ENCODE measurements around the gene THAP4. TPM values are rescaled to one million over a fixed set of nuclear protein-coding genes. Genes with fewer than 3 reads are reported as not detected.

THAP4 gene
- total RNA-seq, 2 donors from 2014 or later = 44.4 to 59.0 TPM

DNA sequence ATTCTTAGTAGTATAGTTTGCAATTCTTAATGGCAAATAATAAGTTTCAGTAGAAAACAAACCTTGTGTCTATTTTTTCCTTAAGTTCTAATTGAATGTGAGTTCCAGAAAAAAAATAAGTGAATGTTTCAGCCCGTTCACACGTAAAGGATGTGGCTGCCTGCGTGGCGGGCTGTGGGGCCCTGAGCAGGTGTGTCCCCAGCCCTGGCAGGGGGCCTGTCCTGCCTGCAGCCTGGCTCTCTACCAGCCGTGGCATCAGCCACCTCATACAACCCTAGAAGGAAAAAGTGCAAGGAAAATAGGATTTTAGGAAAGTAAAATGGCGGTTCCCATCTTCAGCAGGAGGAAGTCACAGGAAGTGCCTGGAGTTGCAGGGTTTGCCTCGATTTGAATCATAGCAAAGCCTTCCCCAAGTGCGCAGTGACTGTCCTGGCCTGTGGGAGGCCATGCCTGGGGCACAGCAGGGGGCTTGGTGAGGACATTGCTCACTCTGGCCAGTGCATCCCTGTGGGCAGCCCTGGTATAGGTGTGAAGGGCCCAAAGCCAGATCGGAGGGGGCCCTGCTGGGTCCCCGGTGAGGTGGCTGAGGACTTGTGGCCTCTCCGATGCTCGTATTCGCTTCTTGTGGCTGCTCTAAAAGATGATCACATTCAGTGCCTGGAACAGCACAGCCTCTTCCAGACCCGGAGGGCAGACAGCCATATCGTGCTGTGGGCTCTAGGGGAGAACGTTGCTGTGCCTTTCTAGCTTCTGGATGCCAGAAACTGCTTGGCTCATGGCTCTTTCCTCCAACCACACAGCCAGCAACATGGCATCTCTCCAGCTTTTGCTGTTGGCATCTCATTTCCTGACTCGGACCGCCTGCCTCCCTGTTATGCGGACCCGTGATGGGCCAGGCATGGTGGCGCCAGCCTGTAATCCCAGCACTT is 37.1 kb upstream of the THAP4 start:
- no peak overlapping the region for H3K27ac ChIP-seq
- no peak overlapping the region for H3K4me3 ChIP-seq
- intact Hi-C loops (cut with DNase I) = no loop called here
- DNase-seq (no peak), ATAC-seq (no peak)
- TF ChIP-seq POLR2A (IDR thresholded peaks at IDR 0.05) = no peak
- TF ChIP-seq, protein P1, sequence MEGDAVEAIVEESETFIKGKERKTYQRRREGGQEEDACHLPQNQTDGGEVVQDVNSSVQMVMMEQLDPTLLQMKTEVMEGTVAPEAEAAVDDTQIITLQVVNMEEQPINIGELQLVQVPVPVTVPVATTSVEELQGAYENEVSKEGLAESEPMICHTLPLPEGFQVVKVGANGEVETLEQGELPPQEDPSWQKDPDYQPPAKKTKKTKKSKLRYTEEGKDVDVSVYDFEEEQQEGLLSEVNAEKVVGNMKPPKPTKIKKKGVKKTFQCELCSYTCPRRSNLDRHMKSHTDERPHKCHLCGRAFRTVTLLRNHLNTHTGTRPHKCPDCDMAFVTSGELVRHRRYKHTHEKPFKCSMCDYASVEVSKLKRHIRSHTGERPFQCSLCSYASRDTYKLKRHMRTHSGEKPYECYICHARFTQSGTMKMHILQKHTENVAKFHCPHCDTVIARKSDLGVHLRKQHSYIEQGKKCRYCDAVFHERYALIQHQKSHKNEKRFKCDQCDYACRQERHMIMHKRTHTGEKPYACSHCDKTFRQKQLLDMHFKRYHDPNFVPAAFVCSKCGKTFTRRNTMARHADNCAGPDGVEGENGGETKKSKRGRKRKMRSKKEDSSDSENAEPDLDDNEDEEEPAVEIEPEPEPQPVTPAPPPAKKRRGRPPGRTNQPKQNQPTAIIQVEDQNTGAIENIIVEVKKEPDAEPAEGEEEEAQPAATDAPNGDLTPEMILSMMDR (IDR thresholded peaks at IDR 0.05) = no peak
- H3K9me3 ChIP-seq = no peaks in the 10 kb centered on the region
- no peaks in the 10 kb centered on the region for H3K27me3 ChIP-seq
- no peaks in the 10 kb centered on the region for H3K4me1 ChIP-seq
- 87% methylated on average over 14 to 20 of the region's 21 CpGs for WGBS, 2 donors
- H3K36me3 ChIP-seq (replicated peaks in 1 of 2; ENCODE audit: insufficient read depth in 1 of 2, low read depth in 2 of 2) = peaks cover 0 to 14% of the 10 kb centered on the region in 2 donors

DNA sequence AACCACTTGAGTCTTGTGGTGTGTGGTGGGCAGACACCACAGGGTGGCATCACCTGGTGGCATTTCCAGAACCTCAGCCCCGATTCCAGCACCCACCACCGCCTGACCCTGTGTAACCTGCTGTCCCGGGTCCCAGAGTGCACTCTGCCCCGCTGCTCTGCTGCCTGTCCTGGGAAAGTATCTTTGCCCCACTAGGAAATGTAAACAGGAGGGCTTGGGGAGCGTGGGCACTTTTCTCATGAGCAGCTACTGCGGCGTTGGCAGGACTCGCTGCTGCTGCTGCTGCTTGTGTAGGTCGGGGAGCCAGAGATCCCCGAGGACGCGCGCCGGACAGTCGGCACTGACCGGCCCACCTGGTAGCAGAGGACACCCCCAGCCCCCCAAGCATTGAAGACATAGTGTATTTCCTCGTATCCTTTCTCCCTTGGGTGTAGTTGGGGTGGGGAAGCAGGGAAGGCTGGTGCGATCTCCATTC is 36.3 kb upstream of the THAP4 start:
- TF ChIP-seq, protein P1 (IDR thresholded peaks at IDR 0.05) = no peak
- no peak for TF ChIP-seq POLR2A (IDR thresholded peaks at IDR 0.05)
- Histone ChIP-seq H3K4me1 (no peaks in the 10 kb centered on the region), H3K36me3 (replicated peaks in 1 of 2; ENCODE audit: insufficient read depth in 1 of 2, low read depth in 2 of 2) (peaks cover 0 to 19% of the 10 kb centered on the region in 2 donors), H3K27me3 (no peaks in the 10 kb centered on the region), H3K27ac (no peak overlapping the region), H3K9me3 (no peaks in the 10 kb centered on the region), H3K4me3 (no peak overlapping the region)
- intact Hi-C loops (cut with DNase I) = no loop called here
- no peak for DNase-seq
- 91 to 93% methylated on average over 10 to 18 of the region's 18 CpGs for WGBS, 2 donors
- no peak for ATAC-seq

DNA sequence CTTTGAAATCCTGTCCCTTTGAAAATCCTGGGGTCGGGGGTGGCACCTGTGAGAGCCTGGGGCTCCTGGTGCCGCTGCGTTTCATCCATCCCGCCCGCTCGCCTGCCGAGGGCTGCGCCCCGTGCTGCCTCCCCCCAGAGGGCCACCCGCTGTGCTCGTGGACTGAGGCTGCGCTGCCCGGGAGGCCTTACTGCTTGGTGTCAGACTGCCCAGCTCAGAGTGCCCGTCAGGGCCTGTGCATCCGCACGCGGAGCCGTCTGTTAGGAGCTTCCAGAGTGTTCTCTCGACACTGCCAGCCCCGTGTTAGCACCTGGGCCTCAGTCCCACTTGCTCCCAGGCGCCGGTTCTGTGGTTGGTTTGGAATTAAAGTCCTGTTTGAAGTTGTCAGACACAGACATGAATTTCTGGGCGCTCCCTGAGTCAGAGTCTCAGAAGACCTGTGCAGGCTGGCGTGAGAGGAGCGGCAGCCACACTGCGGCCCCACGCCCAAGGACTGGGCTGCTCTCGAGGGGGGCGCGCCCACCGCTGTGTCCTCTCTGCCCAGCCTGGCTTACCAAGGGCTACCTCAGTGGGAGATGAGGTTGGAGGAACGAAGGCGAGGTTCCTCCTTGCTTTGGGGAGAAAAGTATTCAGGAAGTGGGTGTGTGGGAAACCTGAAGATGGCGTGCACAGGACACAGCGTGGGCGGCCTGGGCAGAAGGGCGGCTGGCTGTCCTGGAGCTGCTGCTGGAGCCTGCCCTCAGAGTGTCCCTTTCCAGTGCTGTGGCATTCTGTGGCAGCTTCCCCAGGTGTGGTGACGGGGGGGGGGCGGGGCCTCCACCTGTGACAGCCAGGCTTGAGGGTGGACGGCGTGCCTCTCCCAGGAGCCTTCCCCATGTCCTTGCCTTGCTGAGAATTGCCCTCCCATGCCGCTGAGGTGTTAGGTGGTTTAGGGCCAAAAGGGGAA is 35.6 kb upstream of the THAP4 start:
- H3K27ac ChIP-seq = no peak overlapping the region
- DNase-seq (no peak), ATAC-seq (no peak)
- peaks cover 6 to 24% of the 10 kb centered on the region in 2 donors for H3K36me3 ChIP-seq (replicated peaks in 1 of 2; ENCODE audit: insufficient read depth in 1 of 2, low read depth in 2 of 2)
- WGBS, 2 donors = 89 to 92% methylated on average over 8 to 41 of the region's 42 CpGs
- TF ChIP-seq, protein P1 (IDR thresholded peaks at IDR 0.05) = no peak
- TF ChIP-seq POLR2A (IDR thresholded peaks at IDR 0.05) = no peak
- H3K27me3 ChIP-seq = no peaks in the 10 kb centered on the region
- intact Hi-C loops (cut with DNase I) = no loop called here
- no peaks in the 10 kb centered on the region for H3K4me1 ChIP-seq
- no peaks in the 10 kb centered on the region for H3K9me3 ChIP-seq
- no peak overlapping the region for H3K4me3 ChIP-seq

DNA sequence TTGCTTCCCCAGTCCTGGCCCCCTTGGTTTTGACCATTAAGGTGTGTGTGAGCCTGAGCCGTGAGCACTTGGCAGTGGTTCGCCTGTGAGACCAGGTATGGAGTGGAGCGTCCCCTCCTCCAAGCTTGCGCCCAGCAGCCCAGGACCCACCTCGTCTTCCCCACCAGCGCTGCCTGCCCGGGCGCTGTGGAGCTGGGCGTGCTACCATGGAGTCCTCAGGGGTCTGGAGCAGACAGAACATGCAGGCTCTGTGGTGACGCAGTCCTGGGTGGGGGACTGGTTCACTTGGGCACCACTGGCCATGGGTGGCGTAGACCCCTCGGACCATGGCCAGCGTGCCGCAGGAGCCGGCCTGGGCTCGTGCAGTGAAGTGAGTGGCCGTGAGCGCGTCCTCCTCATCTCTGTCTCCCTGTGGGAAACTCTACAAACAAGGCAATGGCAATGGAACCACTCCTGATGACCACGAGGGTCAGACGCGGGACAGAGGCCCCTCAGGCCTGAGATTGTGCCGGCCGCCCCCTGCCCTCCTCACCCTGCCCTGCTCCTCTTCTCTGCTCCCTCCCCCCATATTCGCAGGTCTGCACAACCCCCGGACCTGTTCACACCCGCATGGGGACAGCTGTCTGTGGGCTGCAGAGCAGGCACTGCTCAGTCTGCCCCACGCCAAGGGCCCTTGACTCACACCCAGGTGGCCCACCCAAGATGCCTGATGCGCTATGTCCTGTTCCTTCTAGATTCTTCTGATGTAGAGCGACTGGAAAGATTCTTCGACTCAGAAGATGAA is 34.7 kb upstream of the THAP4 start:
- Histone ChIP-seq H3K27ac (no peak overlapping the region), H3K36me3 (replicated peaks in 1 of 2; ENCODE audit: insufficient read depth in 1 of 2, low read depth in 2 of 2) (peaks cover 7 to 27% of the 10 kb centered on the region in 2 donors), H3K4me1 (no peaks in the 10 kb centered on the region), H3K9me3 (no peaks in the 10 kb centered on the region), H3K4me3 (no peak overlapping the region), H3K27me3 (no peaks in the 10 kb centered on the region)
- WGBS, 2 donors = 94 to 100% methylated on average over 11 to 26 of the region's 31 CpGs
- DNase-seq (no peak), ATAC-seq (no peak)
- TF ChIP-seq, protein P1 (IDR thresholded peaks at IDR 0.05) = no peak
- no peak for TF ChIP-seq POLR2A (IDR thresholded peaks at IDR 0.05)
- intact Hi-C loops (cut with DNase I) = no loop called here

Data from body of pancreas (tissue), 4 donors.